Neural progenitor cell (in vitro differentiated cells): ENCODE results near the gene FOXN3. TPM values are rescaled to one million over a fixed set of nuclear protein-coding genes. Genes with fewer than 3 reads are reported as not detected.

ENCODE experiments used
- DNase-seq: peaks from one replicate; pipeline ENCODE4 v3.0.0-alpha.2; 2016; ENCODE audit warnings: low spot score
- H2AFZ ChIP-seq: fragments of 200-600 bp; sonication (generic); replicated peaks from 2 replicates; pipeline ENCODE4 v1.6.1; 2016; ENCODE audit warnings: antibody characterized with exemption
- H3F3A ChIP-seq: fragments of 200-600 bp; sonication (generic); 2 replicates; pipeline ENCODE4 v1.6.1; 2016; ENCODE audit warnings: antibody characterized with exemption, low read depth
- H3K27ac ChIP-seq: fragments of 200-600 bp; sonication (generic); 2 replicates; pipeline ENCODE4 v1.5.1; 2016; ENCODE audit warnings: mild to moderate bottlenecking
- H3K27me3 ChIP-seq: fragments of 200-600 bp; sonication (generic); 2 replicates; pipeline ENCODE4 v1.6.1; 2016; ENCODE audit warnings: mild to moderate bottlenecking, moderate library complexity
- H3K36me3 ChIP-seq: fragments of 200-600 bp; sonication (generic); 2 replicates; pipeline ENCODE4 v1.5.1; 2016
- H3K4me1 ChIP-seq: fragments of 200-600 bp; sonication (generic); 2 replicates; pipeline ENCODE4 v1.6.1; 2016; ENCODE audit warnings: mixed run types
- H3K4me2 ChIP-seq: fragments of 200-600 bp; sonication (generic); 2 replicates; pipeline ENCODE4 v1.6.1; 2016
- H3K4me3 ChIP-seq: fragments of 200-600 bp; sonication (generic); 2 replicates; pipeline ENCODE4 v1.5.1; 2016
- H3K79me2 ChIP-seq: fragments of 200-600 bp; sonication (generic); 2 replicates; pipeline ENCODE4 v1.6.1; 2016; ENCODE audit warnings: low read depth
- H3K9ac ChIP-seq: fragments of 200-600 bp; sonication (generic); 2 replicates; pipeline ENCODE4 v1.6.1; 2016
- H3K9me3 ChIP-seq: fragments of 200-600 bp; sonication (generic); 2 replicates; pipeline ENCODE4 v1.5.1; 2016; ENCODE audit warnings: low read depth
- H4K20me1 ChIP-seq: fragments of 200-600 bp; sonication (generic); 2 replicates; pipeline ENCODE4 v1.6.1; 2016; ENCODE audit warnings: low read depth
- H3K27ac Mint-ChIP-seq: 3 replicates; pipeline ENCODE4 v1.8.0; 2021; ENCODE audit warnings: mixed read lengths
- H3K27me3 Mint-ChIP-seq: 2 replicates; pipeline ENCODE4 v1.8.0; 2022; ENCODE audit warnings: low read depth, mild to moderate bottlenecking, inconsistent platforms, moderate library complexity, mixed read lengths; ENCODE audit not compliant: insufficient read depth
- H3K36me3 Mint-ChIP-seq: 3 replicates; pipeline ENCODE4 v1.8.0; 2021; ENCODE audit warnings: mixed read lengths
- H3K4me1 Mint-ChIP-seq: 3 replicates; pipeline ENCODE4 v1.8.0; 2021; ENCODE audit warnings: mixed read lengths
- H3K4me3 Mint-ChIP-seq: 3 replicates; pipeline ENCODE4 v1.8.0; 2021; ENCODE audit warnings: mild to moderate bottlenecking, moderate library complexity, mixed read lengths
- H3K9me3 Mint-ChIP-seq: 3 replicates; pipeline ENCODE4 v1.8.0; 2020; ENCODE audit warnings: mixed read lengths
- CTCF ChIP-seq: fragments of 200-600 bp; sonication (generic); IDR thresholded peaks from 2 replicates; pipeline ENCODE4 v1.5.1; 2017; ENCODE audit warnings: antibody characterized with exemption, mild to moderate bottlenecking
- EZH2 ChIP-seq: fragments of 200-600 bp; sonication (generic); IDR thresholded peaks from 2 replicates; pipeline ENCODE4 v1.6.1; 2017; ENCODE audit warnings: antibody characterized with exemption, mild to moderate bottlenecking, moderate library complexity
- EZH2phosphoT487 ChIP-seq: fragments of 200-600 bp; sonication (generic); IDR thresholded peaks from 2 replicates; pipeline ENCODE4 v1.6.1; 2017; ENCODE audit warnings: antibody characterized with exemption
- total RNA-seq: library from RNA; depleted of rRNA; stranded (reverse); fragments of >200 nt; gene quantifications from 2 replicates; pipeline ENCODE4 v1.2.3, GENCODE V29; 2015; ENCODE audit warnings: low replicate concordance

The FOXN3 gene
- total RNA-seq, 1 donor from 2014 or later: 39.5 TPM

DNA sequence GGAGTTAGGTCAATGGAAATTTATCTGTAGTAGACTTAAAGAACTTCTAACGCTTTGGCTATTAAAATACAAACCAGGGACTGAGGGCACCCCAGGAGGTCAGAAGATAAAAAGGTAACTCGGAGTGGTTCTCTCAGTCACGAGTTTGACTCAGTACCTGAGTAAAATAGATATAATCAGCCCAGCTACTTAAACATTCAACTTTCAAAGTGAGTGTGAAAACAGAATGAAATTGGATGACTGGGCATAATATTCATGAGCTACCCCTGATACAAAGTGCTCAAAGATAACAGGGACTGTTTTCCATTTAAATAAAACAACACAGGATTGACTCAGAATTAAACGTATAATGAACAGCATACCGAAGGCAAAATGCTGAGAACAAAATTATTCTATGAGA, 75.0 kb downstream of the FOXN3 start:
- TF ChIP-seq CTCF (no peak), EZH2 (no peak), EZH2phosphoT487 (no peak)
- H3K4me3 Mint-ChIP-seq: no peak overlapping the region
- Histone ChIP-seq H3K9me3 (no peaks in the 10 kb centered on the region), H3K4me2 (peak overlapping the region; percentile 52), H3K27me3 (no peaks in the 10 kb centered on the region), H2AFZ (no peak overlapping the region), H3K36me3 (no peaks in the 10 kb centered on the region), H3K9ac (no peak overlapping the region), H3F3A (peaks cover 57% of the 10 kb centered on the region), H3K27ac (peak overlapping the region; percentile 27), H4K20me1 (peaks cover 6% of the 10 kb centered on the region), H3K4me3 (no peak overlapping the region), H3K79me2 (peaks cover 59% of the 10 kb centered on the region), H3K4me1 (peaks cover 67% of the 10 kb centered on the region)
- no peak for DNase-seq
- peaks cover 10% of the 10 kb centered on the region for H3K9me3 Mint-ChIP-seq
- H3K4me1 Mint-ChIP-seq: peaks cover 58% of the 10 kb centered on the region
- no peak overlapping the region for H3K27ac Mint-ChIP-seq
- peaks cover 8% of the 10 kb centered on the region for H3K27me3 Mint-ChIP-seq
- peaks cover 22% of the 10 kb centered on the region for H3K36me3 Mint-ChIP-seq

DNA sequence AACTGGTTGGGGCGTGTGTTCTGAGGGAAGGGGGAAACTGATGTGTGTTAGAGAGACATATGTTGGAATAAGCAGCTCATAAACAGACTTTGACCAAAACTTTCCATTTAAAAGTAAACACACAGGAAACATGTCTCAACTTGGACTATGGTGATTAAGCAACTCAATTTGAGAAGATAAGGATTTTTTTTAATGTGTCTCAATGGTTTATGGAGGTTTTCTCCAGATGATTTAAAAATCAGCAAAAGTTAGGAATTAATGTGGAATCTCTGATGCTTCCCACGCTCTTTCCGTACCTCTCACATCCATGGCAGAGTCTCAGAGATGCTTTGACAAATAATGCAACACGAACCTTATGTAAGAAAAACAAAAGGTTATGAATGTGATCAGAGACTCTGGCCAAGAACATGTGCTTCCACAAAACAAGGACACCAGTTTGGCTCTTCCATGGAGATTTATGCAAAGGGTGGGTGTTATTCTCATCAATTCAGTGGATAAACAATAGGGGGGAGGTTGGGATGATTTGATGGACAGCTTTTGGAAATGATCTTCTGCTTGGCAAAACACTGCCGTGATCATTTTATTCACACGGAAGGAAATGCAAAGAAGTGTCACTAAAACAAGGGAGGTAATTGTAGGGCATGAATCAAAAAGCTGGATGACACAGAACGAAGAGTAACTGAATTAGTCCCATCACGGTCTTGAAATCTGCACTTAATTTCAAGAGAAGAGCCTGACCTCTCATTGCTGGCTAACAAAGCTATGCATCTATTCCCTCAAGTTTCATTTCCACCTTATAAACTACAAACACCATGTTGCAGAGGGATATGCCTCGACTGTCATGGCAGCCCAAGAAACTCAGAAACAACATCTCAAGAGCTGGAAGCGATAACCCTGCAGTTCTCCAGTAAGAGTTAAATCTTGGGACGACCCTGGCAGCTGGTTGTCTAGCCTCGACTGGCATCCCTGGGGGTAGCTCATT, 76.5 kb downstream of the FOXN3 start:
- no peak for DNase-seq

DNA sequence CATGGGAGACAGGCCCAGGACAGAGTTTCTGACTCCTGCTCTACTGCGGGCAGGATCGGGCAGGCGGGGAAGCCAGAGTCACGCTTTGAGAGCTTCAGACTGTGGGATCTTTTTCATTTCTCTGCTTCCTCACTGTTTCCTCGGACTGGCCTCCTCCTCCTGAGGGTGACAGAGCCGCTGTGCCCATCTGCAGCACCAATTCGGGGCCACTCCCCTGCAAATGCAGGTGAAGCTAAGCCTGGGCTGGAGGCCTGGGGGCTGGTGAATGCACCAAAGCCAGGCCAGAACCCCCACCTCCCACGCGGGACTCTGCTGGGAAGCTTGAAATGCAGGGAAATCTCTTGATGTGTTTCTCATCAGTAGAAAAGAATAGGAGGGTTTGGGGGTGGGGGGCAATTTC, 77.5 kb downstream of the FOXN3 start:
- Histone ChIP-seq H3K79me2 (peaks cover 57% of the 10 kb centered on the region), H3F3A (peaks cover 57% of the 10 kb centered on the region), H3K4me1 (peaks cover 77% of the 10 kb centered on the region), H3K4me3 (no peak overlapping the region), H3K9ac (no peak overlapping the region), H3K36me3 (no peaks in the 10 kb centered on the region), H3K4me2 (peak overlapping the region; percentile 57), H4K20me1 (peaks cover 15% of the 10 kb centered on the region), H3K27ac (peak overlapping the region; percentile 82), H3K9me3 (no peaks in the 10 kb centered on the region), H3K27me3 (no peaks in the 10 kb centered on the region), H2AFZ (no peak overlapping the region)
- no peaks in the 10 kb centered on the region for H3K9me3 Mint-ChIP-seq
- TF ChIP-seq EZH2 (no peak), CTCF (no peak), EZH2phosphoT487 (no peak)
- peaks cover 8% of the 10 kb centered on the region for H3K27me3 Mint-ChIP-seq
- peak overlapping the region; percentile 85 for H3K27ac Mint-ChIP-seq
- no peak overlapping the region for H3K4me3 Mint-ChIP-seq
- H3K4me1 Mint-ChIP-seq: peaks cover 69% of the 10 kb centered on the region
- DNase-seq: no peak
- peaks cover 9% of the 10 kb centered on the region for H3K36me3 Mint-ChIP-seq

More for the DNA sequence above, 76.5 kb downstream of the FOXN3 start:
- Histone ChIP-seq H3K36me3 (no peaks in the 10 kb centered on the region), H3K79me2 (peaks cover 55% of the 10 kb centered on the region), H3K4me3 (no peak overlapping the region), H3K4me1 (peaks cover 81% of the 10 kb centered on the region), H3F3A (peaks cover 64% of the 10 kb centered on the region), H3K27me3 (no peaks in the 10 kb centered on the region), H3K4me2 (peak overlapping the region; percentile 57), H3K27ac (peak overlapping the region; percentile 82), H3K9me3 (no peaks in the 10 kb centered on the region), H4K20me1 (peaks cover 15% of the 10 kb centered on the region), H2AFZ (no peak overlapping the region), H3K9ac (no peak overlapping the region)
- Mint-ChIP-seq H3K36me3 (peaks cover 13% of the 10 kb centered on the region), H3K27me3 (peaks cover 6% of the 10 kb centered on the region), H3K4me1 (peaks cover 69% of the 10 kb centered on the region), H3K27ac (peak overlapping the region; percentile 85), H3K4me3 (no peak overlapping the region), H3K9me3 (peaks cover 2% of the 10 kb centered on the region)
- no peak for TF ChIP-seq CTCF
- no peak for TF ChIP-seq EZH2phosphoT487
- TF ChIP-seq EZH2: no peak
